ENCODE results near the gene DCAF4L1. TPM values are rescaled to one million over a fixed set of nuclear protein-coding genes. Genes with fewer than 3 reads are reported as not detected.
A peak's percentile ranks its signal among the peaks of the same experiment; 100 is the strongest.

Gene DCAF4L1
- total RNA-seq, 1 experiment from 2014 or later: 0.36 TPM

DNA sequence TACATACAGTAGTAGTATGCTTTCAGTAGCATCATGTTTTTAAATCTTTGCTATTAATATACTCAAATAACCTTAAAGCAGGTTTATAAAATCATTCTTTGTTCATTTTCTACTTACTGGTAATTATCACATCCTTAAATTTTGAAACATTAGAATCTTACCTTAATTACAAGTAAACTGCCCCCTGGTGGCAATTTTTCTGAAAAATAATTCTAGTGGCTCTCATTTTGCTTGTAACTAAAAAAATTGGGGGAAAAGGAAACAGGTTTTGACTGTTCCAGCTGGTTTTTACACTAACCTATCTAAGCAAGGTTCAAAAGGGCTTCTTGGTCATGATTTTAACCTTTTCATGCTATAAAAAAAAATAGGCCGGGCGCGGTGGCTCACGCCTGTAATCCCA lies 18.5 kb upstream of the DCAF4L1 start:
- CTCF ChIA-PET: no interaction called here
- Mint-ChIP-seq H3K4me1 (ENCODE audit: low read depth, unreplicated experiment) (no peaks in the 10 kb centered on the region), H3K36me3 (ENCODE audit: insufficient read depth, unreplicated experiment) (peaks cover 2% of the 10 kb centered on the region), H3K27me3 (ENCODE audit: insufficient read depth, unreplicated experiment) (no peaks in the 10 kb centered on the region), H3K4me3 (ENCODE audit: unreplicated experiment) (no peak overlapping the region), H3K27ac (ENCODE audit: unreplicated experiment) (no peak overlapping the region), H3K9me3 (ENCODE audit: unreplicated experiment) (peaks cover 5% of the 10 kb centered on the region)
- peak in 1 of 2 experiments; percentile 38 for TF ChIP-seq CTCF (IDR thresholded peaks at IDR 0.05; ENCODE audit: insufficient read depth in 1 of 2, low read depth in 1 of 2, low read length in 1 of 2, severe bottlenecking in 1 of 2, unreplicated experiment in 1 of 2)
- intact Hi-C loops (cut with micrococcal nuclease; ENCODE audit: unreplicated experiment): loop anchor here (2.0 kb wide), 1 partner anchor 270 kb away; no protein-coding TSS in a partner anchor
- Histone ChIP-seq H3K27me3 (replicated peaks; ENCODE audit: control insufficient read depth, insufficient read depth, low read length) (no peaks in the 10 kb centered on the region), H3K4me3 (ENCODE audit: low read depth, low read length) (no peak overlapping the region), H3K9me3 (no peaks in the 10 kb centered on the region), H3K36me3 (ENCODE audit: control insufficient read depth, insufficient read depth, low read length) (no peaks in the 10 kb centered on the region), H3K4me1 (no peaks in the 10 kb centered on the region)
- peak in 1 of 2 experiments; percentile 34 for DNase-seq
- POLR2A ChIA-PET: no interaction called here
- BruUV-seq (replicated peaks): no TSS peak

DNA sequence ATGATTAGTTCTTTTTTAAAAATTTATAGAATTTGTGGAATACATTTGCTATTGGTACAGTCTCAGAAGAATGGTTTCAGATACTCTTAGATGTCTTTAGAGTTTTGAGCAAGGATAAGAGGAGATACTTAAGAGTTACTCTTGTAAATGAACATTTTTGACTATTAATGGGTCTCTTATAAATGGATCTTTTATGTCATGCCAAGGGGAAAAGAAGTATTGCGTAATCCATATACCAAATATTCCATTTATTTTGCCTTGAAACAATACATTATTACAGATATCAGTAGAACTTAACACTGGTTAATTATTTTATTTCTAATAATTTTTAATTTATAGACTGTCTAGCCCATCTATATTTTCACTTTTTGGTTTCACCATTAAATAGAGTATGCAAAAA lies 17.2 kb upstream of the DCAF4L1 start:
- H3K9me3 ChIP-seq: no peaks in the 10 kb centered on the region; the same call in 1 of the 2 replicates
- TF ChIP-seq CTCF (IDR thresholded peaks at IDR 0.05; ENCODE audit: insufficient read depth in 1 of 2, low read depth in 1 of 2, low read length in 1 of 2, severe bottlenecking in 1 of 2, unreplicated experiment in 1 of 2): no peak
- POLR2A ChIA-PET: no interaction called here
- H3K4me3 ChIP-seq (ENCODE audit: low read depth, low read length): no peak overlapping the region
- no peaks in the 10 kb centered on the region for H3K4me1 Mint-ChIP-seq (ENCODE audit: low read depth, unreplicated experiment)
- H3K27ac Mint-ChIP-seq (ENCODE audit: unreplicated experiment): no peak overlapping the region
- H3K36me3 ChIP-seq (ENCODE audit: control insufficient read depth, insufficient read depth, low read length): no peaks in the 10 kb centered on the region
- no peak for DNase-seq
- CTCF ChIA-PET: no interaction called here
- no peaks in the 10 kb centered on the region for H3K27me3 Mint-ChIP-seq (ENCODE audit: insufficient read depth, unreplicated experiment)
- no peak overlapping the region for H3K4me3 Mint-ChIP-seq (ENCODE audit: unreplicated experiment)
- no peaks in the 10 kb centered on the region for H3K4me1 ChIP-seq
- H3K27me3 ChIP-seq (replicated peaks; ENCODE audit: control insufficient read depth, insufficient read depth, low read length): no peaks in the 10 kb centered on the region
- intact Hi-C loops (cut with micrococcal nuclease; ENCODE audit: unreplicated experiment): no loop called here
- no TSS peak for BruUV-seq (replicated peaks)
- peaks cover 11% of the 10 kb centered on the region for H3K9me3 Mint-ChIP-seq (ENCODE audit: unreplicated experiment)
- H3K36me3 Mint-ChIP-seq (ENCODE audit: insufficient read depth, unreplicated experiment): no peaks in the 10 kb centered on the region

GRCh38 chr4:41967392-41967791 lies 14.2 kb upstream of the DCAF4L1 start:
- intact Hi-C loops (cut with micrococcal nuclease; ENCODE audit: unreplicated experiment): no loop called here
- no peaks in the 10 kb centered on the region for H3K4me1 Mint-ChIP-seq (ENCODE audit: low read depth, unreplicated experiment)
- no peaks in the 10 kb centered on the region for H3K36me3 Mint-ChIP-seq (ENCODE audit: insufficient read depth, unreplicated experiment)
- Histone ChIP-seq H3K9me3 (no peaks in the 10 kb centered on the region; the same call in 1 of the 2 replicates), H3K36me3 (ENCODE audit: control insufficient read depth, insufficient read depth, low read length) (no peaks in the 10 kb centered on the region), H3K4me3 (ENCODE audit: low read depth, low read length) (no peak overlapping the region), H3K4me1 (no peaks in the 10 kb centered on the region), H3K27me3 (replicated peaks; ENCODE audit: control insufficient read depth, insufficient read depth, low read length) (no peaks in the 10 kb centered on the region)
- BruUV-seq (replicated peaks): no TSS peak
- no peak for TF ChIP-seq CTCF (IDR thresholded peaks at IDR 0.05; ENCODE audit: insufficient read depth in 1 of 2, low read depth in 1 of 2, low read length in 1 of 2, severe bottlenecking in 1 of 2, unreplicated experiment in 1 of 2)
- no peak overlapping the region for H3K27ac Mint-ChIP-seq (ENCODE audit: unreplicated experiment)
- POLR2A ChIA-PET: no interaction called here
- CTCF ChIA-PET: no interaction called here
- peaks cover 11% of the 10 kb centered on the region for H3K9me3 Mint-ChIP-seq (ENCODE audit: unreplicated experiment)
- DNase-seq: no peak
- H3K27me3 Mint-ChIP-seq (ENCODE audit: insufficient read depth, unreplicated experiment): no peaks in the 10 kb centered on the region
- no peak overlapping the region for H3K4me3 Mint-ChIP-seq (ENCODE audit: unreplicated experiment)
